Measurements from ENCODE around the gene ANKS1B.

DNA sequence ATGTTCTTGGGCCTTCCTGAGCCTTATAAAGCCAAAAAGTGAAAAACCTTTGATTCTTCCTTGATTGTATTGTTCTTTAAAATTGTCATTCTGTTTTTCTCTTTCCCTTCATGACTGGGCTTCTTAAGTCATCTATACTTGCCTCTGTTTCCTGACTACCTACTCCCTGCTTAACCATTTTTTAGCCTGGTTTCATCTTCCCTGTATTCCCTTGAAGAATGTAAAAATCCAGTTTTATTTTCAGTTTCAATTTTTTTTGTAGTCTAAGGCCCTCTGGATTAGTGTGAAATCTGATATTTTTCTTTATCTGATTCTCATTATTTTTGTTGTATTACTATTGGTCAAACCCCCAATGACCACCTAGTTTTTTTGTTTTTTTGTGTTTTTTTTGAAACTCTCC lies 1293.4 kb downstream of the ANKS1B start:
- TF ChIP-seq RCOR1 (IDR thresholded peaks at IDR 0.05; ENCODE audit: insufficient replicate concordance, low read length): no peak
- TF ChIP-seq, protein P1, sequence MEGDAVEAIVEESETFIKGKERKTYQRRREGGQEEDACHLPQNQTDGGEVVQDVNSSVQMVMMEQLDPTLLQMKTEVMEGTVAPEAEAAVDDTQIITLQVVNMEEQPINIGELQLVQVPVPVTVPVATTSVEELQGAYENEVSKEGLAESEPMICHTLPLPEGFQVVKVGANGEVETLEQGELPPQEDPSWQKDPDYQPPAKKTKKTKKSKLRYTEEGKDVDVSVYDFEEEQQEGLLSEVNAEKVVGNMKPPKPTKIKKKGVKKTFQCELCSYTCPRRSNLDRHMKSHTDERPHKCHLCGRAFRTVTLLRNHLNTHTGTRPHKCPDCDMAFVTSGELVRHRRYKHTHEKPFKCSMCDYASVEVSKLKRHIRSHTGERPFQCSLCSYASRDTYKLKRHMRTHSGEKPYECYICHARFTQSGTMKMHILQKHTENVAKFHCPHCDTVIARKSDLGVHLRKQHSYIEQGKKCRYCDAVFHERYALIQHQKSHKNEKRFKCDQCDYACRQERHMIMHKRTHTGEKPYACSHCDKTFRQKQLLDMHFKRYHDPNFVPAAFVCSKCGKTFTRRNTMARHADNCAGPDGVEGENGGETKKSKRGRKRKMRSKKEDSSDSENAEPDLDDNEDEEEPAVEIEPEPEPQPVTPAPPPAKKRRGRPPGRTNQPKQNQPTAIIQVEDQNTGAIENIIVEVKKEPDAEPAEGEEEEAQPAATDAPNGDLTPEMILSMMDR (conservative IDR thresholded peaks at IDR 0.05; ENCODE audit: low read depth, low read length): no peak
- TF ChIP-seq RFX5 (IDR thresholded peaks at IDR 0.05; ENCODE audit: low read depth, low read length): no peak
- TF ChIP-seq CEBPB (IDR thresholded peaks at IDR 0.05; ENCODE audit: low read depth, low read length): no peak
- TF ChIP-seq SMC3 (IDR thresholded peaks at IDR 0.05; ENCODE audit: low read depth, low read length): no peak
- no peak for TF ChIP-seq POLR2A (IDR thresholded peaks at IDR 0.05; ENCODE audit: low read depth, low read length)
- TF ChIP-seq, protein P2, sequence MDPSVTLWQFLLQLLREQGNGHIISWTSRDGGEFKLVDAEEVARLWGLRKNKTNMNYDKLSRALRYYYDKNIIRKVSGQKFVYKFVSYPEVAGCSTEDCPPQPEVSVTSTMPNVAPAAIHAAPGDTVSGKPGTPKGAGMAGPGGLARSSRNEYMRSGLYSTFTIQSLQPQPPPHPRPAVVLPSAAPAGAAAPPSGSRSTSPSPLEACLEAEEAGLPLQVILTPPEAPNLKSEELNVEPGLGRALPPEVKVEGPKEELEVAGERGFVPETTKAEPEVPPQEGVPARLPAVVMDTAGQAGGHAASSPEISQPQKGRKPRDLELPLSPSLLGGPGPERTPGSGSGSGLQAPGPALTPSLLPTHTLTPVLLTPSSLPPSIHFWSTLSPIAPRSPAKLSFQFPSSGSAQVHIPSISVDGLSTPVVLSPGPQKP (IDR thresholded peaks at IDR 0.05; ENCODE audit: borderline replicate concordance, low read depth, low read length): no peak
- TF ChIP-seq MAFK (IDR thresholded peaks at IDR 0.05; ENCODE audit: low read depth, low read length): no peak
- TF ChIP-seq CHD1 (IDR thresholded peaks at IDR 0.05; ENCODE audit: low read depth, low read length): no peak
- no peak for TF ChIP-seq RAD21 (IDR thresholded peaks at IDR 0.05; ENCODE audit: low read length)
- TF ChIP-seq, protein P3, sequence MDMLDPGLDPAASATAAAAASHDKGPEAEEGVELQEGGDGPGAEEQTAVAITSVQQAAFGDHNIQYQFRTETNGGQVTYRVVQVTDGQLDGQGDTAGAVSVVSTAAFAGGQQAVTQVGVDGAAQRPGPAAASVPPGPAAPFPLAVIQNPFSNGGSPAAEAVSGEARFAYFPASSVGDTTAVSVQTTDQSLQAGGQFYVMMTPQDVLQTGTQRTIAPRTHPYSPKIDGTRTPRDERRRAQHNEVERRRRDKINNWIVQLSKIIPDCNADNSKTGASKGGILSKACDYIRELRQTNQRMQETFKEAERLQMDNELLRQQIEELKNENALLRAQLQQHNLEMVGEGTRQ (IDR thresholded peaks at IDR 0.05; ENCODE audit: low read depth, low read length): no peak

Measured in IMR-90 (cell line).